Ecto neural progenitor cell (in vitro differentiated cells): ENCODE data around the gene KRT5.

ENCODE experiments used
- DNase-seq: peaks from one replicate; pipeline ENCODE4 v3.0.0-alpha.2; 2018; ENCODE audit warnings: low spot score

KRT5 gene

DNA sequence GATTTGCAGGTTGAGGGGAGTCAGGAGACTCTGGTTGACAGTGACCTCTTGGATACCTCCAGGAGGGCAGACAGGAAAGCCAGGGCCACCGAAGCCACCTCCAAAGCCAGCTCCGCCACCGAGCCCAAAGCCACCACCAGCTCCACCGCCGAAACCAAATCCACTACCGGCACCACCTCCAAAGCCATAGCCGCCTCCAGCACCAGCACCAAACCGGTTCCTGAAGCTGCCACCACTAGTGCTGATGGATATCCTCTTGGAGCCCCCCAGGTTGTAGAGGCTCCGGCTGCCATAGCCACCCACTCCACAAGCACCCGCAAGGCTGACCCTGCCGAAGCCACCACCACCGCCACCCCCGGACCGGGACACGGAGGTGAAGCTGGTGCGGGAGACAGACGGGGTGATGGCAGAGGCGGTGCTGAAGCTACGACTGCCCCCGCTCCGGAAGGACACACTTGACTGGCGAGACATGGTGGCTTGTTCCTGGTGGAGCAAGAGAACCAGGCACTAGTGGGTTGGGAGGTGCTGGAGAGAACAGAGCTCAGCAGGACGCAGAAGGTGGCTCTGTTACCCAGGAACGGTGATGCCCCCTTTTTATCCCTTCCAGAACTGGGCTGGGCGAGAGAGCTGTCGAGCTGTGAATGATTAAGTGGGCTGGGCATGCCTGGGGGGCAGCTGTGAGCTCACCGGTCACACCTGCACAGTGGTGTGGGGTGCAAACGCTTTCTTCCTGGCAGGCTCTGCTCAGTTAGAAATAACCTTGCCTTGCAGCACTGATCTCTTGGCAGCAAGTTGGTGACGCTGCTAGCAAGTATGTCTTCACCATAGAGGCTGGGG is at the start of gene KRT5:
Gene KRT5, minus strand, starts transcription at position 569 of the 837 bp plus-strand sequence. Its CDS starts 98 bp downstream, at position 471.
- DNase-seq: peak; percentile 45

DNA sequence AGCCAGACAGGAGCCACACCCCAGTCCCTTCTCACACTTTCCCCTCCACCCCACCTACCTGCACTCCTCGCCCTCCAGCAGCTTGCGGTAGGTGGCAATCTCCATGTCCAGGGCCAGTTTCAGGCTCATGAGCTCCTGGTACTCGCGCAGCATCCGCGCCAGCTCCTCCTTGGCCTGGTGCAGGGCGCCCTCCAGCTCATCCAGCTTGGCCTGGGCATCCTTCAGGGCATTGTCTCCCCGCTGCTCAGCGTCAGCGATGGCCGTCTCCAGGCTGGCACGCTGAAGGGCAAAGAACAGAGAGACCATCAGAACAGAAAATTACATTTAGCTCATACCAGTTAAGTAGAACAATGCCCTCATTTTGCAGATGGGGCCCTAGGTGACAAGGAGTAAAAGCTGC is 47.9 kb upstream of the KRT5 start:
- DNase-seq: no peak

DNA sequence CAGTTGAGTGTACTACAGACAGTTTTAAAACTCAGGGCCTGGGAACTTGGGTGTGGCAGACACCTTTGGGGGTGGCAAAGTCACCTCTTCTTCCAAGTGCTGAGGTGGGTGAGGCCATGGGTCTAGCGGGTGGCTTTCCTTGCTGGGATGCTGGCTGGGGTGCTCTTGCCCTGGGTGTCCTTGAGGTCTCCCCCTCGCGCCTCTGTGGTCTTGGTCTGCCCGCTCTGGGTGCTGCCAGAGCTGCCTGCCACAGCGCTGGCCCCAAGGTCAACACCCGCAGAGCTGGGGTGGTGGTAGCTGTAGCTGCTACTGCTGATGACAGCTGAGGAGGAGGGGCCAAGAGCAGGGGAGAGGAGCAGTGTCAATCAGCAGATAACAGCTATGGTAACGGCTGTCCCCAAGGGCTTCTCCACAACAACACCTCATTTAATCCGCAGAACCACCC is 46.7 kb upstream of the KRT5 start:
- DNase-seq: no peak

DNA sequence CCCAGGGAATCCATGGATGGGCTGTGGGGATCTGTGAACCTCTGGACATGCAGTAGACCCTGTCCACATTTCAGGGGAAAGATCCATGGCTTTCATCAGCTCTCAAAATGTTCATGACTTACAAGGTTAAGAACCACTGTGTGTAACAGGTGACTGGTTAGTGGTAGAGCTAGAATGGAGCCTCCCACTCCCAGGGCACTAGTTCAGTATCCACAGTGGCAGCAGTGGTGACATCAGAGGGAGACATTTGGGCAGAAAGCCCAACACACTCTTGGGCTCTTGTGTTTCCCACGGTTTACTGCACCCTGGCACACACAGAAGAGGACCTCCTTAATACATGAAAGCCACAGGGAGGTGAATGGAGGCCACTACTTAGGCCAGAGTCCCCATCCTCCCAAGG is 44.4 kb upstream of the KRT5 start:
- DNase-seq: no peak

DNA sequence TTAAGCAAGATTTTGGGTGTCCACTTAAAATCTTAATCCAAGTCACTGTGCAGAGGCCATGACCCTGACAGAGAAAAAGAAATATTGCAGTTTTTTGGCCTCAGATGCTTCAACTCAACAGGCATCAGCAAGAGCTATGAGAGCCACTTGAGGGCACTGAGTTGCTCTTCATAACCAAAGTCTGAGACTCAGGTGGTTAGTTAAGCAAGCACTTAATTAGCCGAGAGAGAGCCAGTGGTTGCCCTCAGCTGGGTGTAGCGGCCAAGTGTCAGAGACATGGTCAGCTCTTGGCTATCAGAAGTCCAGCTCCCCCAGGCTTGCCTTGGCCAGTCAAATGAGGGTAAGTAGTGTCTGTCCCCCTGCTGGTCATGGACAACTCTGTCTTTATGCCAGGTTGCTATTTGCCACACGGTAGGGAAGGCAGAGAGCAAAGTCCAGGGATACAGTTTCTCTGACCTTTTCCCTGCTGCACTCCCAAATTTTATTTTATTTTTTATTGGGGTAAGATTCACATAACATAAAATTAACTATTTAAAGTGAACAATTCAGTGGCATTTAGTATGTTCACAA is 41.8 kb upstream of the KRT5 start:
- DNase-seq: no peak

DNA sequence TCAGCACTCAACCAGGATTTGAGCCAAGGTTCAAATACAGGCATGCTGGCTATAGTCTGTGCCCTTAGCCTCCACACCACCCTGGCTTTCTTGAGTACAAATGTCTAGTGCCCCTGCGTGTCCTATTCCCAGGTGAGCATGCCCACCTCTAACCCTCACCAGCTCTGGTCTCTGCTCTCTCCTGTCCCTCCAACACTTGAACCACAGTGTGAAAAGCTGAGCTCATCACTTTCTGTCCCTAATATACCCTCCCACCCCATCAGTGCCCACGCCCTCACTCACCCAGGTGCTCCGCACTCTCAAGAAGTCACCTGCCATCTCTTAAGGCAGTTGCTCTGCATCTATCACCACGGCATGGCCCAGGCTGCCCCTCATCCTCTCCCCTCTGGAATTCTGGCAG is 39.8 kb upstream of the KRT5 start:
- no peak for DNase-seq

DNA sequence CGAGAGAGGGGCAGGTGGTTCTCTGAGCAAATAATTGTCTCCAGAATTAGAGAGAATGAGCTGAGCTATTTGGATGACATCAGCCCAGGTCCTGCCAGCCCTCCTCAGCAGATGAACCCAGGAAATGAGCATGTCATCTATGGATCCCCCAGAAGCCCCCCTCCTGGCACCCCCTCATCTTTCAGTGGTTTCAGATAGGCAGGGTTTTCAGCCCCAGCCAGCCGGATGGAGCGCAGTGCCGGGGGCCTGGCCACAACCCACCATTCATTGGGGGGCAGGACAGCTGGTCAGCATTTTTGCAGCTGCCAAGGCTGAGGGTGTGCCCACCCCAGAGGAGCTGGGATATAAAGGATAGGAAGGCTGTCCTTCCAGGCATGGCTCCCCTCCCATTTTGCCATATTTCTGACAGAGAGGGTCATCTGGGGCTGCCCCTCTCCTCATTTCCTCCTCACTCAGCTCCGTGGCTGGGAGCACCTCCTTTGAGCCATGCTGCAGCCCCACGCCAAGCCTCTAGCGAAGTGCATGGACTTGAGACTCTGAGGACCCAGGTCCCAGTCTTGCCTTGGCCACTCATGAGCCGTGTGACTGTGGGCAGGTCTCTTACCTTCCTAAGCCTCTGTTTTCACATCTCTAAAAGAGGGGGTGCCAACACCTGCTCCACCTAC is 38.7 kb upstream of the KRT5 start:
- no peak for DNase-seq

DNA sequence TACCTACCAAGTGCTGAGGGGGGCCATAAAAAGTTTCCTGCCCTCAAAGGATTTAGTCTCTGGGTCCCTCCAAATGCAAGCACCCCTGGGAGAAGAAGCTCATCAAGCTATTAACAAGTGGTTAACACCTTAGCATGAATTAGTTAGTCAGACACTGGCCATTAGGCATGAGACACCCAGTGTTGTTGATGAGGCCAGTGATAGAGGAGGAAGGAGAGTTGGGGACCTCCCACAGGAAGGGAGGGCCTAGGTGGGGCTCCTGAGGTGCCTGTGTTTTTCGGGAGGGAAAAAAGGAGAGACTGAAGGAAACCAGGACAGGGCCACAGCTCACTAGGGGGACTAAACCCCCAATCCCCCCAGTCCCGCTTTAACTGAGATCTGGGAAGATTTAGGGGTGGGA is 37.3 kb upstream of the KRT5 start:
- no peak for DNase-seq

DNA sequence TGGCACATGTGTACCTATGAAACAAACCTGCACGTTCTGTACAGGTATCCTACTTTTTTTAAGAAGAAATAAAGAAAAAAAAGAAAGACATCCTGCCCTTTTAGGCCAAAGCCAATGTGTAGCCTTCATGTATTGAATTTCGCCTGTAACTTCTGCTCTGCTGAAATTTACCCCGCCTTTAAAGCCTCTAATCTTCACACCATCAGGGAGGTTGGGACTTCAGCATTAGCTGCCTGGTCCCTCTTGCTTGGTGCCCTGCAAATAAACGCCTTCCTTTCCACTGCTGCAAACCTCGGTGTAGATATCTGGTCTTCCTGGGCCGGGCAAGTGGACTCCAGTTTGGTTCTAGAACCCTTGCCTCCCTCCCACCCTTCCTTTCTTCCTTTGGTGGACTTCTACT is 35.4 kb upstream of the KRT5 start:
- DNase-seq: no peak

DNA sequence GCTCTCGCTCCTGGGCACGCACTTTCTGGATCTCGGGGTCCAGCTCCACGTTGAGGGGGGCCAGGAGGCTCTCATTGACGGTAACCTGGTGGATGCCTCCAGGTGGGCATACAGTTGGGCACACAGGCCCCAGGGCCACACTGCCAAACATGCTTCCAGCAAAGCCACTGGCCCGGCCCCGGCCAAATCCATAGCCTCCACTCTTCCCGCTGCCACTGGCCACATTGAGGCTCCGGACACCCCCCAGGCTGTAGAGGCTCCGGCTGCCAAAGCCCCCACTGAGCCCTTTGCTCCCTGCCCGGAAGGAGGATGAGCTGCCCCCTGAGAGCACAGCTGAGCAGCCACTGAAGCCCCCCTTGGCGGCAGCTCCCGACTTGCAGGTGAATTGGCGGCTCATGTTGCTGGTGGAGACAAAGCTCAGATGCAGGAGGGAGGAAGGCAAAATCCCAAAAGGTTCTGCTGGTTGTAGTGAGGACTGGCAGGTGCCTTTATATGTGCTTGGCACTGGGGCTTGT is 32.5 kb upstream of the KRT5 start, which contains the start of gene KRT71:
Gene KRT71, minus strand, starts transcription at position 465 of the 515 bp plus-strand sequence. Its CDS starts 68 bp downstream, at position 397.
- DNase-seq: no peak

DNA sequence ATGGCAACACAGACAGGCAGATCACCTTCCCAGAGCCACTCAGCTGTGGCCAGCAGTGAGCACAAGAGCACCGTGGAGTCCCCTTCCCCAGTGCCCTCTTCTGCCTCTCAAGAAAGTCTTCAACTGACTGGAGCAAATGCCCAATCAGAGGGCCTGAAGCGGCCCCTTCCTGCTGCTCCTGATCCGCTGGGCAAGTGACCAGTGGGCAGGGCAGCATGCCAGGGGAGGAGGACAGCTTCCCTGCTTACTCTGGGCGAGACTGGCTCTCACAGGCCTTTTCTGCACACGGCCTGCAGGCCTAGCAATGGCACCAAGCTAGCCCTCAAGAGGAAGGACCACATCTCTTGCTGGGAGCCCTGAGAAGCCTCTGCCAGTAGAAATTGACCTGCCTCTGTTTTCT is 31.9 kb upstream of the KRT5 start:
- DNase-seq: no peak

DNA sequence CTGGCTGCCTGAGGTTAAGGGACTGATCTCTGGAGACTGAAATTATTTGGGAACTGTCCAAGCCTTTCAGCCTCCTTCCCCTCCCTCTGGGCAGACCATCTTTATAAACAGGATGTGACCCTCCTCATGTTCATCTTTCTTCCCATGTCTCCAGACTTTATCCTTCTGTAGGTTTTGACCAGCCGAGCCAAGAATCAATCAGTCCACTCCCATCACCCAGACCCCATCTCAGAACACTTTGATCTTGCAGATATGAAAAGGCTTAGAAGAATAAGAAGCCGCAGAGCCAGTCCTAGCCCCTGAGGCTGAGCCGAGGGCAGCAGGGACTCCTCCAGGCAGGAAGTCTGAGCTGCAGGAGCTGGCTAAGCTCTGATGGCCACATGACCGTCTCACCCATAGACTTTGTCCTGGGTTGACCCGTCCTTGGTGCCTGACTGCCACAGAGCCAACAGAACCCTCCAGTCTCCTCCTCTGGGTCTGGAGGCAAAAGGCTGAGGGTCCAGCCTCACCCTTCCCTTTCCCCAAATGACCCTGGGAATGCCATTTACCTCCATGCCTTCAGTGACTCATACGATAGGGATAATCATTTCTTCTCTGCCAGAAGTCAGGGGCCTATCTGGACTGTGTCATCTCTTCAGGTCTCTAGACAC is 31.1 kb upstream of the KRT5 start:
- no peak for DNase-seq

DNA sequence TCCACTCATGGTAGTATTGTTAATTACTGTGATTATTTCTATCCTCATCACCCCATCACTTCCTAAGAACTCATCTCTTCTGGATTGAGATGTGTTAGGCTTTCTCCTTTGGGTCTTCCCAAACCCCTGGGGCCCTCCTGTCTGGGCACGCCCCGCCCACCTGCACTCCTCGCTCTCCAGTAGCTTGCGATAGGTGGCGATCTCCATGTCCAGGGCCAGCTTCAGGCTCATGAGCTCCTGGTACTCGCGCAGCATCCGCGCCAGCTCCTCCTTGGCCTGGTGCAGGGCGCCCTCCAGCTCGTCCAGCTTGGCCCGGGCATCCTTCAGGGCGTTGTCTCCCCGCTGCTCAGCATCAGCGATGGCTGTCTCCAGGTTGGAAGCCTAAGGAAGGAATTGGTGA is 25.9 kb upstream of the KRT5 start:
- no peak for DNase-seq

DNA sequence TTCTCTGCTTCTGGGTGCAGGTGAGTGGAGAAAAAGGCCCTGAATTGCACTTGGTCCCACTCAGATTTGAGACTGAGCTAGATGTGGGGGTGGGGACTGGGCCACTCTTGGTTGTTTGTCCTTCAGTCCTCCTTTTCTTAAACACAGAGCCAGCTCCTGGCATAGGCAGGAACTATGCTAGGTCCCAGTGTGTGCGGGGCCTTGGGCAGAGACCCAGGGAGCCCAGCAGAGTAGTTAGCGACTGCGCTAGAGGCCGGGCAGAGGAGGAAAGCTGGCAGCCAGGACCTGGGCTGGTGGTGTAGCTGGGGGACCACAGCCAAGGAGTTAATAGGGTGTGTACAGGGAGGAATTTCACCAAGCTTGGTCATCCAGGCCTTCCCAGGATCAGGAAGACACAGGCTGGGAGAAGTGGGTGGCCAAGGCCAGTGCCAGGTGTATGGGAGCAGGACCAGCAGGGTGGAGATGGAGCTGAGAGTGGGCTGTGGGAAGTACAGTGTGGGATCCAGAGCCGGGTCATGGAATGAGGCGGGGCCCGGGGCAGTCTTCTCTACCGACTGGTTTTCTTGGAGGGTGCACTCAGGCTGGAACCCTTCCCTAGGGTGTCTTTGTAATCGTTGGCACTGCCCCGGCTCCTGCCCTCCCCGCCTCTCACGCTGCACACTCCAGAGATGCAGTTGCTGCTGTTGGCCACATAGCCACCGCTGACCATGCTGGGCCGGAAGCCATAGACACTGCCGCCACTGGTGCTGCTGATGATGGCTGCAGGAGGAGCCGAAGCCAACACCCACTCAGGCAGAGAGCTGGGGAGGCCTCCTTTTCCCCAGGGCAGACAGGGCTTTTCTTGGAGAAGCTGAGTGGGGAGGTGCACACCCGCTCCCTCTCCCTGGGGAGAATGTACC is 24.0 kb upstream of the KRT5 start:
- DNase-seq: no peak

DNA sequence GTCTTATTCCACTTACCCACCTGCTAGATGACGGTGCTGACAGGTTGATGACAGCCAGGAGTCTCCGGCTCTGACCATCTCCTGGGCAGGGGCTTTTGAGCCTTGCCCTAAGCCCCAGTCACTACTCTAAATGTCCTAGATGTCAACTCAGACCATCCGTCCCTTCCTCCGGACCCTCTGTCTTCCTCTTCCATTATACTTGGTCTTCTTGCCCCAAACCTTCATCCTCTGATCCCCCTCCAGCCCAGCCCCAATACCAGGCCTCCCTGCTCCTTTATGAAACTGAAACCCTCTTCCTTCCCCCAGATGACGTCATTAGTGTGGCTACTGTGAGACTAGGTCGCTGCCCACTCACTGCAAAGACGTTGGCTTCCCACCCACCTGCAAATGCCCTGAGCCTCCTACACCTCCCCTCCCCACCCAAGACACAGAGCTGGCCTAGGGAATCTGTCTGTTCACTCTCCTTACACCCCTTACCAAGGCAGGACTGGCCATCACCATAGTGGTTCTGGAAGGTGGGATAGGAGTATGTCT is 22.7 kb upstream of the KRT5 start:
- no peak for DNase-seq

DNA sequence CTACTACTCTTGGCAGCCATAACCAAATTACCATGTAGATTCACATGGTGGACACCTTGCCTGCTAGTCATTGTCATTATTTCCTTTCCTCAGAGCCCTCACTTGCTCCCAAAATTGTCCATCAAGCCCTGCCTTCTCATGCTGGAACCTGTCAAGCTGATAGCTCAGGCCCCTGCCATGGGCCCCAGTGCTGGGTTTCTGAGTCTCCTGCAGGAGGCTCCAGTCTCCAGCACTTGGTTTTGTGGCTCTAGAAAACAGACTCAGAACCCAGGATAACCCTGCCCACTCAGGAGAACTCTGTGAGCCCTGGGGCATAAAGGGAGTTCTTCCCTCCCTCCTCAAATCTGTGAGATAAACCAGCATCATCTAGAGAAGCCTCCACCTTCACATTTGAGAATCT is 22.0 kb upstream of the KRT5 start:
- DNase-seq: no peak

DNA sequence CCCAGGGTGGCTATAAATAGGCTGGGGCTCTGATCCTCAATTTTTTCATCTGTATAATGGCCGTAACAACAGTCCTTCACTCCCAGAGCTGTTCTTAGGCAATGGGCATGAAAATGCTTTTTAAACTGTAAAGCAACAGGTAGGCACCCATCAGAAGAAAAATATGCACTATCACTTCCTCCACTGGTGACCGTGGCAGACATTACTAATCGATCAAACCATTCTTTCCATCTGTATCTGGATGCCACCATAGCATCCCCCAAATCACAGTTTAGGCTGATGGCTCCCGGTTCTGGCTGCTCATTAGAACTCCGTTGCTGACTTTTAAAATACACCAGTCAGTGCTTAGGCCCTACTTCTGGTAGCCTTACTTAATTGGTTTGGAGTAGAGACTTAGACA is 21.5 kb upstream of the KRT5 start:
- no peak for DNase-seq

DNA sequence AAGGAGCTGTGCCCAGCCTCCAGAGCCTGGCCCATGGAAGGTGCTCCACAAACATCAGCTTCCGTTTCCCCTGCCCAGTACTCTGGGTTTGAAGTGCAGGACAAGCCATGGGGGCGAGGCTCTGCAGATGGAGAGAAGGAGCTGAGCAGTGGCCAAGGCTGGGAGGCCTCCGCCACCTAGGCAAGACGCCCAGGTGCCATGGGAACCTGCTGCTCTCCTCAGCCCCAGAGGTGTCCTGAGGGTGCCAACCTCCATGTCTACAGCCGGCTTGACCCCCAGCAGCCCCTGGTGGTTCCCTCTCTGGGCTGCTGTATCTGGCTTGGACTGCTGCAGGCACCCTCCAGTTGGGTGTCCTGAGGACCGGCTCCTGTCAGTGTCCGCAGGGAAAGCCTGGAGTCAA is 20.3 kb upstream of the KRT5 start:
- no peak for DNase-seq

DNA sequence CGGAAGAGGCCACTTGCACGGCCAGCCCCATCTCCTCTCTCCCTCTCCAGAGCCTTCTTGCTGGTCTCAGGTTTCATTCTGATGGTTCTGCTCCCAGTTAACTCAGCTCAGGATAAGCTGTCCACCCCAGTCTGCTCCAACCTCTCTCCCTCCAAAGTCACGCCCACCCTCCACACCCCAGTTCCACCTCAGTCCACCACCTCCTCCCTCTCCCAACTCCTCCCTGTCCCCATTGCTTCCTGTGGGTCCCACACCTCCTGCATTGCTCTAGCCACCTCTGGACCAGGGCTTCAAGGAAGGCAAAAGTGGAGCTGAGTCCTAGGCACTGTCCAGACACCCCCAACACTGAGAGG is 19.6 kb upstream of the KRT5 start:
- no peak for DNase-seq

DNA sequence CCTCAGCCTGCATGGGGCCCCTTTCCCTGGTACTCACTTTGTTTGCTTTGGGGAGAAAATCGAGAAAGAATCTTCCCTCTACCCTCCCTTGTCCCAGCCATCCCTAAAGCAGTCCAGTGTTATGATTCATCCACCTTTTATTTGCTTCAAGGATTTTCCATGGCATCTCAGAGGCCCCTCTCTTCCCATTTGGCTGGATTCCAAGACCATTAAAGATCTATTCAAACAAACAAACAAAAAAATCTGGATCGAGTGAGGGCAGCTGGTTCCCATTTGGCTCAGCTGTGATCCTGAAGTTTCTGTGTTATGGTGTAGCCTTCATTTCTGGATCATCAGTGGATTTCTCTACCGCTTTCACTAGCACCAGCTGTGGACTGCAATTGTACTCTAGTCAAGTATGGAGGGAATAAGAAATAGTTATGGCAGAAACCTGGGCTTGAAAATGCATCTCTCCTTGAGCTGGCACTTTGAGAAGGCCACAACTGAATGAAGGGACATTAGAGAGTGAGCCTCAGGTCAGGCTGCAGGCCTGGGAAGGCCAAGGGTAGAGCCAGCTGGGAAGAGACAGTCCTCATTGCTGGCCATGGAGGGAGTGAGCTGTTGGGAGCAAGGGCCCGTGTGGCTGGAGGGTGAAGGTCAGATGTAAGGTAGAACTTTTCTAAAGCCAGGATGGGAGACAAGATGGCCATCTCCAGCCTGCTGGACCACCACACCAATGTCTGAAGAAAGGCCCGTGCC is 19.1 kb upstream of the KRT5 start:
- DNase-seq: no peak

DNA sequence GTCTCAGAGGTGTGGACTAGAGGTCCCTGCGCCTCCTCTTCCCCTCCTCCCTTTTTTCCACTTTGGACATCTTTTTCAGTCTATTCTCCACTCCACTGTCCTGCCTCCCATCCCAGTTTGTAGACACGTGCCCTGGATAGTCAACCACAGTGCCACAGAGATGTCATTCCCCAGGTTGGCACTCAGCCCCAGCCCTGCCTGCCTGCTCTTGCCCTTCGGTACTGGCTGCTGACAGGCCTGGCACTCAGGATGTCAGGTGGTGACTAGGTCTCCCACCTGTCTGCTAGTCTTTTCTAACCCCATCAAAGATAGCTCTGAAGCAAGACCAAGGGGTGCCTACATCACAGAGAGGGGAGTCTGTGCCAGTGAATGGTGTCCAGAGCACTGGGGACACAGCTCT is 16.9 kb upstream of the KRT5 start:
- no peak for DNase-seq
